SK-N-SH treated with all-trans-retinoic acid at 6 μM for 48 hours (cell line): ENCODE data around the gene NPFFR1.

Experiments
- CSDC2 ChIP-seq: fragments of 250-450 bp; sonication (Bioruptor Pico); IDR thresholded peaks from 2 replicates; pipeline ENCODE4 v1.5.0; 2020; ENCODE audit warnings: mild to moderate bottlenecking, moderate library complexity
- ESRRG ChIP-seq: fragments of 250-450 bp; sonication (Bioruptor Pico); IDR thresholded peaks from 2 replicates; pipeline ENCODE4 v1.6.1; 2021; ENCODE audit warnings: mild to moderate bottlenecking
- POU6F1 ChIP-seq: fragments of 250-450 bp; sonication (Bioruptor Pico); IDR thresholded peaks from 2 replicates; pipeline ENCODE4 v1.8.0; 2021; ENCODE audit warnings: low read depth, mild to moderate bottlenecking, moderate library complexity, borderline replicate concordance
- PPARA ChIP-seq: fragments of 250-450 bp; sonication (Bioruptor Pico); IDR thresholded peaks from 2 replicates; pipeline ENCODE4 v1.5.0; 2020; ENCODE audit warnings: mild to moderate bottlenecking, borderline replicate concordance
- ZFP3 ChIP-seq: fragments of 250-450 bp; sonication (Bioruptor Pico); IDR thresholded peaks from 2 replicates; pipeline ENCODE4 v1.5.0; 2020; ENCODE audit warnings: mild to moderate bottlenecking, moderate library complexity
- TF ChIP-seq, protein P1 (sequence below): fragments of 250-450 bp; sonication (Bioruptor Pico); IDR thresholded peaks from 2 replicates; pipeline ENCODE4 v1.8.0; 2020; ENCODE audit warnings: mild to moderate bottlenecking, moderate library complexity, borderline replicate concordance
- TF ChIP-seq, protein P2 (sequence below): fragments of 250-450 bp; sonication (Bioruptor Pico); IDR thresholded peaks from 2 replicates; pipeline ENCODE4 v1.5.1; 2020; ENCODE audit warnings: low read depth, mild to moderate bottlenecking, moderate library complexity

- TF ChIP-seq PPARA (CRISPR knock-in tag) = no peak
- no peak for TF ChIP-seq ZFP3 (CRISPR knock-in tag)
- no peak for TF ChIP-seq ESRRG (CRISPR knock-in tag)
- TF ChIP-seq, protein P1, sequence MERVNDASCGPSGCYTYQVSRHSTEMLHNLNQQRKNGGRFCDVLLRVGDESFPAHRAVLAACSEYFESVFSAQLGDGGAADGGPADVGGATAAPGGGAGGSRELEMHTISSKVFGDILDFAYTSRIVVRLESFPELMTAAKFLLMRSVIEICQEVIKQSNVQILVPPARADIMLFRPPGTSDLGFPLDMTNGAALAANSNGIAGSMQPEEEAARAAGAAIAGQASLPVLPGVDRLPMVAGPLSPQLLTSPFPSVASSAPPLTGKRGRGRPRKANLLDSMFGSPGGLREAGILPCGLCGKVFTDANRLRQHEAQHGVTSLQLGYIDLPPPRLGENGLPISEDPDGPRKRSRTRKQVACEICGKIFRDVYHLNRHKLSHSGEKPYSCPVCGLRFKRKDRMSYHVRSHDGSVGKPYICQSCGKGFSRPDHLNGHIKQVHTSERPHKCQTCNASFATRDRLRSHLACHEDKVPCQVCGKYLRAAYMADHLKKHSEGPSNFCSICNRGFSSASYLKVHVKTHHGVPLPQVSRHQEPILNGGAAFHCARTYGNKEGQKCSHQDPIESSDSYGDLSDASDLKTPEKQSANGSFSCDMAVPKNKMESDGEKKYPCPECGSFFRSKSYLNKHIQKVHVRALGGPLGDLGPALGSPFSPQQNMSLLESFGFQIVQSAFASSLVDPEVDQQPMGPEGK = no peak
- no peak for TF ChIP-seq CSDC2 (CRISPR knock-in tag)
- TF ChIP-seq POU6F1 (CRISPR knock-in tag) = no peak
- TF ChIP-seq, protein P2, sequence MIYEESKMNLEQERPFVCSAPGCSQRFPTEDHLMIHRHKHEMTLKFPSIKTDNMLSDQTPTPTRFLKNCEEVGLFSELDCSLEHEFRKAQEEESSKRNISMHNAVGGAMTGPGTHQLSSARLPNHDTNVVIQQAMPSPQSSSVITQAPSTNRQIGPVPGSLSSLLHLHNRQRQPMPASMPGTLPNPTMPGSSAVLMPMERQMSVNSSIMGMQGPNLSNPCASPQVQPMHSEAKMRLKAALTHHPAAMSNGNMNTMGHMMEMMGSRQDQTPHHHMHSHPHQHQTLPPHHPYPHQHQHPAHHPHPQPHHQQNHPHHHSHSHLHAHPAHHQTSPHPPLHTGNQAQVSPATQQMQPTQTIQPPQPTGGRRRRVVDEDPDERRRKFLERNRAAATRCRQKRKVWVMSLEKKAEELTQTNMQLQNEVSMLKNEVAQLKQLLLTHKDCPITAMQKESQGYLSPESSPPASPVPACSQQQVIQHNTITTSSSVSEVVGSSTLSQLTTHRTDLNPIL (CRISPR knock-in tag) = no peak
Measured at GRCh38 chr10:70254778-70255328, 29.0 kb downstream of the NPFFR1 start.
